Measurements from ENCODE around the gene TAX1BP3.

The TAX1BP3 gene

GRCh38 chr17:3626831-3627768 lies 41.3 kb downstream of the TAX1BP3 start:
- DNase-seq (ENCODE audit: low read depth): no peak

DNA sequence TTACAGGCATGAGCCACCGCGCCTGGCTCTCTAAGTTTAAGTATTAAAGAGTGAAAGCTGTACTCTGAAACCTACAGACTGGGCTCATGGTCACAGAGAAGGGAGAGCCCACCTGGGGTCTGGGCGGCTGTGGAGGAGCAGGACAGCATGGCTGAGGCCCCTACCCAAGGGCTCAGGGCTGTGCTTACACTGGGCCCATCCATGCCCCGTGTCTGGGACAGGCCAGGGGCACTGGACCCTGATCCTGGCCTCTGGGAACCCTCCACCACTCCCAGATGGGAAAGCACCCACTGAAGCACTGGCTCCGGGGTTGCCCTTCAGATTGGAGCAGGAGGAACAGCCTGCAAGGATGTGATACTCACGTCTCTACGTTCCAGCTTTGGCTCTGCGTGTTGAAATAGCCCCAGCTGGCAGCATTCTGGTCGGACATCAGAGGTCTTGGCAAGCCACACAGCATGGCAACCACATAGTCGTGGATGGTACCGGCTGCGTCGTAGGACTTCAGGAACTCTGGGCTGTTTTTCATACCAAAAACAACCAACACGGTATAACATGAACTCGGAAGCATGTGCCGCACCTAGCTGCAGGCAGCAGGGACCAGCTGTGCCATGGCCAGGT lies 45.3 kb downstream of the TAX1BP3 start:
- no peak for DNase-seq (ENCODE audit: low read depth)

GRCh38 chr17:3621146-3621720 lies 47.1 kb downstream of the TAX1BP3 start:
- DNase-seq (ENCODE audit: low read depth): no peak

- no peak for DNase-seq (ENCODE audit: low read depth)
Measured at GRCh38 chr17:3615160-3615870, 53.1 kb downstream of the TAX1BP3 start.

- no peak for DNase-seq (ENCODE audit: low read depth)
Measured at GRCh38 chr17:3613124-3613523, 55.3 kb downstream of the TAX1BP3 start.
